NCI-H1417 (cell line): ENCODE data around the gene DHRS13.
"Not testable (repeated sequence)": the region's sequence is repeated elsewhere in the genome, so short reads cannot be mapped to it uniquely, and the experiment has no call there.

Source experiments
- DNase-seq, 3 experiments: peaks; one replicate each; lab custom pipeline; 2025; lab: John Stamatoyannopoulos, UW

The DHRS13 gene

DNA sequence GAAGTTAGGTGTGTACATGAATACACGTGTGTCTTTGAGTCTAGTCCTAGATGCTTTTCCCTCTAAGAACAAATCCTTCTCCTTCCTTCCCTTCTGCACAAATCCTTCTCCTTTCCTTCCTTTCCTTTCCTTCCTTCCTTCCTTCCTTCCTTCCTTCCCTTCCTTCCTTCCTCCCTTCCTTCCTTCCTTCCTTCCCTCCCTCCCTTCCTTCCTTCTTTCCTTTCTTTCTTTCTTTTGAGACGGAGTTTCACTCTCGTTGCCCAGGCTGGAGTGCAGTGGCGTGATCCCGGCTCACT, 615 bp upstream of the DHRS13 start:
- not testable (repeated sequence) for DNase-seq

DNA sequence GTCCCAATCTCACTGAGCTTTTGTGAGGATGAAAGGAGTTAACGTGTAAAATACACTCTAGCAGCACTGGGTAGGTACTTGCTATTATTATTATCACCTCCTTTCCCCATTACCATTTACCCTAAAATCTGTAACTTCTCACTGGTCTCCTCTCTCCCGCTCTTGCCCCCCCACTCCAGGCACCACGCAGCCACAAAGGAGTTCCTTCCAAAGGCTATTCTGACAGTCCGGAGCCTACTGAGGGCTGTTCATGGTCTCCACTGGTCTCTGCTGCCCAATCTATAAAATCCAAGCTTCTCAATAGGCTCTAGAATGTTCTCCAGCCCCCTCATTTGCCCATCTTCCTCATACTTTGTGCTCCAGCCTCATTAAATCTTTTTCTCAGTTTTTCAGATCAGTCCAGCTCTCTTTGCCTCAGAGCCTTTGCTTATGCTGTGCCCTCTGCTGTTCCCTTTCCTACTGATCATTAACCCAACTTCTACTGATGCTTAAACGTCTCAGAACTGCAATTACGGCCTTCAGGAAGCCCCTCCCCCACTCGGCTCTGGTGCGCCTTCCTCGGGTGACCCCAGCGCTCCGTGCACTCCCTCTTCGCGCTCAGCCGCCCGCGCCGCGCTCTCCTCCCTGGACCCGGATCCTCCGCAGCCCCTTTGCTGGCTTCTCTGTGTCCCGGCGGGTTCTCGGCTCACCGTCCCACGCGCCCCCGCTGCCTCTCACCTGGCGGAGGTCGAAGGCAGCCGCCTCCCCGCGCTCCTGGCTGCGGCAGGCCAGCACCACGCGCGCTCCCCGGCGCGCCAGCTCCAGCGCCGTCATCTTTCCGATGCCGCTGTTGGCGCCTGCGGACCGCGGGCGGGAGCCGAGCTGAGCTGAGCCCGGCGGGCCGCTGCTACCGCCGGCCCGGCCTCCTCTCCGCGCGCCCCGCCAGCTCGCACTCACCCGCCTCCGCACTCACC, 737 bp downstream of the DHRS13 start:
- DNase-seq: peak; percentile 52 to 96 (median 94)

DNA sequence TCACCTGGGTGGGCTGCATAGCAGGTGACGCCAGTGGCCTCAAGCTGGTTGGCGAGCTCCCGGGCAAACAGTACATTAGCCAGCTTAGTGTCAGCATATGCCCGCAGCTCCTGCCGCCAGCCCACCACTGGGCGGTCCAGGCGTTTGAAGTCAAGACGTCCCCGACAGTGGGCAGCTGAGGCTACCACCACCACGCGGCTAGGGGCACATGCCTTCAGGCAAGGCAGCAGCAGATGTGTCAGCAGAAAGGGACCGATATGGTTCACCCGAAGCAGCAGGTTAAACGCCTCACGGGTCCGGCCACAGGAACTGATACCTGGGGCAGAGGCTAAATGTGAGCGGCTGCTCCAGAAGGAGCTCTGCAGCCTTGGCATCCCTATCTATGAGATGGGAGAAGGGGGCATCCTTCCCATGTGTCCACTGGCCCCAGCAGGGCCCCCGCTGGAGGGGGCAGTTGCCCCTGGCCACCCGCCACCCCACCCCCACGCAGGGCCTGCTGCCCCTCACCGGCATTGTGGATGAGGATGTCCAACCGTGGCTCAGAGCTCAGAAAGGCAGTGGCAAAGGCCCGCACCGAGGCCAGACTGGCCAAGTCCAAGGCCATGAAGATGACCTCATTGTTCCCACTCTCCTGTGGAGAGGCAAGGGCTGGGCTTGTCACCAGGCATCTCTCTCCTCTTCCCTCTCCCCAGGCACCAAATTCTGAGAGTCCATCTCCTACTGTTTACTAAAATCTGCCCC, 1.7 kb downstream of the DHRS13 start:
- DNase-seq: no peak

DNA sequence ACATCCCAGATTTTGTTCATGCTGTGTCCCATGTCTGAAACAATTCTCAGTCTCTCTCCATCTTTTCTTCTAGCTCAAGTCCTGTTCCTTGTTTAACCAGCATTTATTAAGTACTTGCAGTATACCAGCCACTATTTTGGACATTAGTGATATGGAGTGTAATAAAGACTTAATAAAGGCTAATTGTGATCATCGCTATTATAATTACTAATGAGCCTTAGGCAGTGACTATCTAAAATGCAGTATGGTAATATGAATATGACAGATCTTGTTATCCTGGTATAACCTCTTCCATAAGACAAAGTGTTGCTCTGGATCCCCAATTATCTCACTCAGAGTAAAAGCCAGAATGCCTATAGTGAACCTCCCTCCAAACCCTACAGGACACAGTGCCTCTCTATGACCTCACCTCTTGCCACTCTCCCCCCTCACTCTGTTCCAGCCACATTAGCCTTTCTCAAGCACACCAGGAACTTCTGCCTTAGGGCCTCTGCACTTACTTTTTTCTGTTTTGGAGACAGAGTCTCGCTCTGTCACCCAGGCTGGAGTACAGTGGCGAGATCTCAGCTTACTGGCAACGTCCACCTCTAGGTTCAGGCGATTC, 3.6 kb downstream of the DHRS13 start:
- no peak for DNase-seq

DNA sequence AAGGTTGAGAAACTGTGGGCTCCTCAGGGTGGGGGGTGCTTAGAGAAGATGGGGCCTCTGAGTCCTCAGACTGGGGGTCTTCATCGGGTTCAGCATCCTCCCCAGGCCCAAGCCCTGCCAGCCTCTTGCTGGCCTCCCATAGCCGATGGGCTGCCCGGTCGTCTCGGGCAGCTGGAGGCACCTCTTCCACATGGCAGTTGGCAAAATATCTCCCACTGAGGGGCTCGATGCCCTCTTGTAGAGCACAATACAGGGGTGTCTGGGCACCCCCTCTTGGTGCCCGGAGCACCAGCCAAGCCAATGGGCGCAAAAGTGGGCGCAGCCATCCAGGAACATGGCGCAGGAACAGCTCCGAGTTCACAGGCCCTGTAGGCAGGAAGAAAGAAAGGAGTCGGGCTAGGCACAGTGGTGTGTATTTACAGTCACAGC, 4.3 kb downstream of the DHRS13 start:
- DNase-seq: no peak

DNA sequence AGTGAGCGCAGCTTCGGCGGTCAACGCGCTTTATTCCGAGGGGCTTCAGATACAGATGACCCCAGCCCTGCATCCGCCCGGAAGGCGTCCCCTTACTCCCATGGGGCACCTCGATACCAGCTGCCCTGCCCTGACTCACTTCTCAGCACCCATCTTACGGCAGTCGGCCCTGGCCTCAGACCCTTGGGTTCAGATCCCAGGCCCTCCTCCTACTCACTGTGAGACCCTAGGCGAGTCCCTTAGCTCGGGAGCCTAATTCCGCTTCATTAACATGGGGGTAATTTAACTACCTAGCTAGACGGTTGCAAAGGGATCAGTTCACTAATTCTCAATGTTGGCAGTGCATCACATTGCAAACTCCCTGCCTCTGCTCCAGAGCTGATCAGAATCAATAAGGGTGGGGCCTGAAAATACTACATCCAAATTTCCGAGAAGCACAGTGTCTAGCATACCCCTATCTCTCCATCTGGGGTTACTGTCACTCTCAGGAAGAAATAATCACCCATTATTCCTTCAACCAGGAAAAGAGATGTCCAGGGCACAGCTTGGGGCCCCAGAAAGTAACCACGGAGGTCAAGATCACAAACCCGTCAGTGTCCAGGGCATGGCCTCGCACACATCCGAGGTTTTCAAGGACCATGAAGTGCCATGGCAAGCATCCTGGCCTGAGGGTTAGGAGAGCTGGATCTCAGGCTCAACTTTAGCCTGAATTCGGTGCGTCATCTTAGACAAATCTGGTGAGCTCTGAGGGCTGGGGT, 4.9 kb downstream of the DHRS13 start:
- DNase-seq: peak in 1 of 3 experiments; percentile 40

DNA sequence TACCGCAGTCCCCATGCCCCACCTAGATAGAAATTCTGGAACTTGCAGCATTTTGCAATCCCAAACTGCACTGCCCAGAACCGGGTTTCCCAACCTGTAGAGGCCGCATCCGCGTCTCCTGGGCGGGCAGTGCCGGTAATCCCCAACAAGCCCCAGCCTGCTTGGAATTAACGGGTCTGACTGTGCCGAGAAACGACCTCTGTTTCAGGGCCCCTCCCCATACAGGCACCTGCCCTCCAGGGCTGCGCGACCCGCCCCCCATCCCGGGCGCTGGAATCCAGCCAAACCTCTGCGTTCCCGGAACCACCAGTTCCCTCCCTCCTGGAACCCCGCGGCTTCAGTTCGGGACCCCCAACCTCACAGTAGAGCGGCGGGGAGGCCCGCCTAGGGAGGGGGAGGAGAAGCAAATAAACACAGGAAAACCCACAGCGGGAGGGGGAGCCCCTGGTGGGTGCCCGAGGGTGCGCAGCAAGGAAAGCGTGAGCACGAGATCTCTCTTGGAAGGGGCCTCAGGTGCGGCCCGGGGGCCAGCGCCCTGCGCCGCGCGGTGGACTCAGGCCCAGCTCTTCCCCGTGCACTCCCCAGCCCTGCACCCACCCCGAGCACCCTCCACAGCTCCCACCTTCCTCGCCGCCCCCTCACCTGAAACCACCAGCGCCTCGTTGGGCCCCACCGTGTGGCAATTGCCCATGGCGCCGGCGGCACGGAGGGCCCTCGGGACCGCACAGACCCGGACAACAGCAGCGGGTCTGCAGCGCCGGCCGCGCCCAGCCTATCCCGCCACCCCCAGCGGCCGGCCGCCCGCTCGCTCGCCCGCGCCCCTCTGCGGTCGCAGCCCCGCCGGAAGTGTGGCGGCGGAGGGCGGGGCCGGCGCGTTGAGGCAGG, 5.8 kb downstream of the DHRS13 start, which contains the start of gene FLOT2:
FLOT2 (minus strand) TSS at position 850 of the 885 bp plus-strand sequence; CDS start at position 691, 159 bp downstream.
- peak; percentile 33 to 90 (median 88) for DNase-seq

DNA sequence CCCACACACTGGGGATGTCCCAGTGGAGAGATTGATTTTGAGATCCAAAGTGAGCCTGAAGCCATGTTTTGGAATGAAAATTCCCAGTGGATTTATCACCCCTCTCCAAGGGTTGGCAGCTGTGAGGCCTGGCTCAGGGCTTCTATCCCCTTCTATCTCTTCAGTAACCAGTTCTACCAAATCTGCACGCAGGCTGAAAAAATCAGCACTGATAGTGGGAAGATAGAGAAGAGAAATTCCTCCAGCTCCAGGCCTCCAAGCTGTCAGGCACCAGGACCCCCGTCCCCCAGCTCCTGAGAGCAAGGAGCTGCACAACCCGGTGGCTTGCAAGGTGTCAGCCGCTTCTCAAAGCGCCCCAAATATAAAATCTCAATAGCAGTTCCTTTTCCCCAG, 6.4 kb downstream of the DHRS13 start:
- DNase-seq: no peak

DNA sequence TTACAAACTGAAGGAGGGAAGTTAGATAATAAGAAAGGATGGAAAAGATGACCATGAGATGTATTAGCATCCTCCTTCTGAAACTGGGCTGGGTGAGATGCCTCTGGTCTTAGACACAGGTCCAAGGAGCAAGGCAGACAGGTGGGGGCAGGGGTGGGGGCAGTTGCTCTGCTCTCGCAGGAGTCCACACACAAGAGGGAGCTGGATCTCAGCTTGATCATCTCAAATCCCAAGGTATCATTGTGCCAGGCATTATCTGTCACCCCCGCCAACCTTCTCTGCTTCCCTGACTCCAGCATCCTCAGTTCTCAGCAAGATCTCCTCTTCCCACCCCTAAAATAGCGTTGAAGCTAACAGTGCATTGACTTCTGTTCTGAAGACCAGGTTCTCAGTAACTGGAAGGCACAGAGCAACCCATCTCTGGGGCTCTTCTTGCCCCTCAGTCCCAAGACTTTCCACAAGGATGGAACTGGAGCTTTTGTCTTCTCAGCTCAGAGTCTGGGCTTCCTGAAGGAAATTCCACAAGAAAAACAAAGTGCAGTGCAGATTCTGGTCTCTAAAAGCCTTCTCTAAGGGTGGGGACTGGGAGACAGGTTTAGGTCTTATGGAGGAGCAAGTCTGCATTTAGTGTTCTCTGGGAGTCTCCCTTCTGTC, 7.0 kb downstream of the DHRS13 start:
- no peak for DNase-seq

DNA sequence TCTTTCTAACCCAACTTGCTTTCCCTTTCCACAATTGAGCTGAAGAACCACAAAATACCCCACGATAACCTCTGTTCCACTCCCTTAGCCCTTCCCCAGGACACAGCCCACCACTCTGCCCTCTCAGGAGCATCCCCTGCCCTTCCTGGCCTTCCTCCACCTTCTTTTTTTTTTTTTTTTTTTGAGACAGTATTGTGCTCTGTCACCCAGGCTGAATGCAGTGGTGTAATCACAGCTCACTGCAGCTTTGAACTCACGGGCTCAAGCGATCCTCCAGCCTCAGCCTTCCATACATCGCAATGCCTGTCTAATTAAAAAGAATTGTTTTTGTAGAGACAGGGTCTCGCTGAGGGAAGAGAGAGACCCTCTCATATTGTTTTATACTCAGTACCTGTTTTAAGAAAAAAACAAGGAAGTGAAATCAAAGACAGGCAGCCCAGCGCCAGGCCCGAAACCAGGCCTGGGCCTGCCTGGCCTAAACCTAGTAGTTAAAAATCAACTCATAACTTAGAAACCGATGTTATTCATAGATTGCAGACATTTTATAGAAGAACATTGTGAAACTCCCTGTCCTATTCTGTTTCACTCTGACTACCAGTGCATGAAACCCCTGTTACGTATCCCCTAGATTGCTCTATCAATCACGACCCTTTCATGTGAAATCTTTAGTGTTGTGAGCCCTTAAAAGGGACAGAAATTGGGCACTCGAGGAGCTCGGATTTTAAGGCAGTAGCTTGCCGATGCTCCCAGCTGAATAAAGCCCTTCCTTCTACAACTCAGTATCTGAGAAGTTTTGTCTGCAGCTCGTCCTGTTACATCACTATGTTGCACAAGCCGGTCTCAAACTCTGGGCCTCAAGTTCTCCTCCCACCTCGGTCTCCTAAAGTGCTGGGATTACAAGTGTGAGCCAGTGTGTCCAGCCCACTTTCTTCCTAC, 9.4 kb downstream of the DHRS13 start:
- DNase-seq: not testable (repeated sequence)

DNA sequence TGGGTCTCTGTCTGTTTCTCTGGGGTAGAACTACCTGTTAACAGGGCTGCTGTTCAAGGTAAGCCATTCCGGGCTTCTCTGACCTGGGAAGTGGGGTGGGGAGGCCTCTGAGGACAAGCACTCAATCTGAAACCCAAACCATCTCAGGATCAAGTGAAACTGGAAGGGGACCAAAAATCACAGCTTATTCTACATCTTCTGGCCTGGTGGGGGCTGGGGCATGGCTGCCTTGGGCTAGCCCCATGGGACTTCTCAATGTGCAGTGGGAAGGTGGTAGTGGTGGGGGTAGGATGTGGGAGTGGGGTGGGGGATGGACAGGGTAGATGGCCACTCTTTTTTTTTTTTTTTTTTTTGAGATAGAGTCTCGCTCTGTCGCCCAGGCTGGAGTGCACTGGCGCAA, 10.9 kb downstream of the DHRS13 start:
- no peak for DNase-seq

DNA sequence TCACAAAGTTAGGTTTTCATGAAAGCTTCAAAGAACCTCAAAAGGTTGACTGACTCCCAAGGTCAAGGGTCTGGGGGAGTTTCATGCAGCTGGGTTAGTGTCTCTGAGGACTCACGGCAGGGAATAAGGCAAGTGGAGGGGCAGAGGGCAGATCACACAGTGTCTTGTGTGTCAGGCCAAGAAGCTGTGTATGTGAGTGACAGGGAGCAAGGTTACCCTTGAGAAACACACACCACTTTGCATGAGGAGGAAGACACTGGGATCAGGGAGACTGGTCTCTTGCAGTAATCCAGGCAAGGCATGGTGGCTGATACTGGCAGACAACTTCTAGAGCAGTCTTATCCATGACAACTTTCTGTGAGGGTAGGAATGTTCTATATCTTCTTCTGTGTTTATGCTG, 11.7 kb downstream of the DHRS13 start:
- no peak for DNase-seq

DNA sequence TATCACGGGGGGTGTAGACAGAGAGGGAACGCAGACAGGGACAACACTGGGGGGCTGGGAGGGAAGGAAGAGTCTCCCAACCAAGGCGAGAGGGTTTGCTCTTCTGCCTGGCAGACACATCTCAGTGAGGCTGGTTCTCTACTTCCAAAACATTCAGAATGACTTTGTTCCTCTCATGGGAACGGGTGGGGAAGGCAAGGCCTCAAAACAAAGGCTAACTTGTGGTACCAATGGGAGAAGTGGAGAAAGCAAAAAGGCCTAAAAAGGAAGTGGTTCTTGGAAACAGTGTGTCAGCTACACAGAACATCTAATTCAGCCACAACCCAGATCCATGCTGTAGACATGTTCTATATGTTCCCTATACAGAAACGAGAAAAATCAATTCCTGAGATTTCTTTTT, 12.9 kb downstream of the DHRS13 start:
- DNase-seq: no peak

DNA sequence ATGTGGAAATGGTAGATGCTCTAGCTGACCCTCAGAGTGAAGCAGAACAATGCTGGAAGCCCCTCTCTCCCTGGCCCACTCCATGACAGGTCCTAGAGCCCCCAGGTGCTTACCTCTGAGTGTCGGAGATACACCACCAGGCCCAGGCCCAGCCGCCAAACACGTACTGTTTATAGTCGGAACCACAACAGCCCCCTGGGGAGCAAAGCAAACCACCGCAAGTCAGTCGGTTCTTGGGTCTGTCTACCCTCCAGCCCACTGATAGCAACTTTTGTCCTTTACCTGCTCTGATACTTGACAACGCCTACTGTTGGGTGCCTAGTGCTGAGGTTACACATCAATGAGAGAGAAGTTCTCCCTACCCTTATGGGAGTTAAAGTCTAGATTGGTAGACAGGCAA, 14.0 kb downstream of the DHRS13 start:
- DNase-seq: no peak

DNA sequence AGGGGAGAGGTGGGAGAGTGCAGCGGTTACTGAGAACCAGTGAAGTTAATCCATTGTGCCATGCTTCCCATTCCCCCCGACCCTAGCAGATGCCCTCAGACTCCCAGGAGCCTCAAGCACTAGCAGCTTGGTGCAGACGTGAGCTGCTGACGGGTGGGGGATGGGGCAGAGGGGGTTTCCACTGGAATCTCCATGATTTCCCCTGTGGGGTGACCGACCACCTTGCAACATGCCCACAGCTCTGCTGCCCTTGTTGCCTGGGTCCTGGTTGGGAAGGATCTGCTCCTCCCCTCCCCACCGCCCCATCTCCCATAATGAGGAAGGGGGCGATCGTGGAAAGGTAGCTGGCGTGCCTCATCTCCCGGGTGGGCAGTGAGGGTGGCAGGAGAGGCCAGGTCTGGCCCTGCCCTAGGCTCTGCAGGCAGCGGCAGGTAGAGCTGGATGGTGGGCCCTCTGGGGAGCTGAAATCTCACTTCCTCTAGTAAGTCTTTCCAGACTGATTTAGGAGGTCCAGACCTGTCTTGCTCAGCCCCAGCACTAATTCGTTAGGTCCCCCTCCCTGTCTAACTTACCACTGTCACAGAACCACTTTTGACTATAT, 14.9 kb downstream of the DHRS13 start:
- DNase-seq: no peak

DNA sequence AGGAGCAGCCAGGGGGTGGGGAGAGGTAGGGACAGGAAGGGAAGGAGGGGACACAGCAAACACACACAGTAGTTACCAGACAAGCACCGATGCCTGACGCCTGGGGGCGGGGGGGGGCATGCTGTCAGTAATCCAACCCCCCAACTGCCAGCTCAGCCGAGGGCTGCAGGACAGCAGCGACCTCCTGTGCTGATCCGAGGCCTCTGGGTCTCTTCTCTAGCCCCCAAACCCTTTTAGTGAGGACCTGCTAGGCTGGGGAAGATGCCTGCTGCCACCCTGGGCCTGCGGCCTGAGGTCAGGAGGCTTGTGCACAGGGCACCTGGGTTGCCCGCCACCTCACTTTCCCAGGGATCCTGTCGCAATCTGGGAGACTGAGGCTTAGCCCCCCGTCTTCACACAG, 16.9 kb downstream of the DHRS13 start:
- DNase-seq: no peak

DNA sequence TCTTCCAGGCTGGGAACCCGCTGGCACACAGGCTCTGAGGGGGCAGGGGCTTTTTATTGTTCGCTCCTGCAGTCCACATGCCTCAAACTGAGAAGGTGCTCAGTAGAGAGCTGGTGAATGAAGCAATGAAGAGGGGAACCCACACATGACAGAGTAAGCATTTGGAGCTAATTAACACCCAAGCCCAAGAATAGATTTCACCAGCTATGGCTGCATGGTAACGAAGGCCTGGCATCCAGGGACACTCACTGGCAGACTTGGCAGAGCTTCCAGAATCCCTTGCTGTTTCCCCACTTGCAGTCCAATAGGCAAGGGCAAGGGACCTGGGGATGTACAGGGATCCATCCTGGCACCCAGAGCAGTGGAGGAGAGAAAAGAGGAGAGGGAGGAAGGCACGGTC, 17.5 kb downstream of the DHRS13 start:
- no peak for DNase-seq

DNA sequence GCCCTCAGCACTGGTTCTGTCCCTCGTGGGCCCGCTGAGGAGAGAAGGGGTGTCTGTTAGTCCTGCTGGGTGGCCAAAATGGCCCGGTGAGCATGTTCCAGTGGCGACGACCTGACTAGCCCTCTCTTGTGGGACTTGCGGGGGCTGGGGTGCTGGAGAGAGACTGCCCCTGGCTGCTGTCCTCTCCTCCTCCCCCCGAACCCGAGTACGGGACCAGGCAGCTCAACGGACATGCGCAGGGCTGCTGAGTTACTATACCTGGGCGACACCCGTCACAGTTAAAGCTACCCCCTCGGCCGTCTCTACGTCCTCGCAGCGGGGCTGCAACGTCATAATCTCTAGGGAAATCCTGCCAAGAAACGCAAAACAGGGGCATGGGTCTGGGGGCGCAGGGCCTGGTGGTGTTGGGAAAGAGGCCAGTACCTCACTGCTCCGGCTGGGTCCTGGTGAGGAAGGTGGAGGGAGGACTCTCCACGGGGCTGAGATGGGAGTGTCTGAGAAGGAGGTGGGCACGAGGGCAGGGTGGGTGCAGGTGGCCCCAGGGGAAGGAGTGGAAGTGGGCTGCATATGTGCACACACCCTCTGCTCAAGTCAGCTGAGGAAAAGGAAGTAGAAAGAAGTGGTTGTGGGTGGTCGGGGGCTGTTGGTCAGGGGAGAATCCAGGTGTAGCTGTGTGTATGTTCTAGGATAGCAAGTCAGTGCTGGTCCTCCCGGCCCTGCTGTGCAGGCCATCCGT, 18.7 kb downstream of the DHRS13 start:
- DNase-seq: no peak
